H1 (cell line): ENCODE results near the gene UBL4B. TPM values are rescaled to one million over a fixed set of nuclear protein-coding genes. Genes with fewer than 3 reads are reported as not detected.

Experiments
- BACH1 ChIP-seq: IDR thresholded peaks from 2 replicates; pipeline ENCODE4 v1.6.1; 2012; ENCODE audit warnings: low read length, improper control_type of control experiment
- CHD7 ChIP-seq: fragments of 300-600 bp; sonication (generic); IDR thresholded peaks from 2 replicates; pipeline ENCODE4 v1.7.1; 2012; ENCODE audit warnings: low read length, moderate library complexity, mild to moderate bottlenecking, inconsistent platforms; ENCODE audit not compliant: insufficient replicate concordance
- KDM5A ChIP-seq: fragments of 200-600 bp; IDR thresholded peaks from 2 replicates; pipeline ENCODE4 v1.7.1; 2012; ENCODE audit warnings: mild to moderate bottlenecking, low read length, inconsistent platforms, mixed read lengths
- POU5F1 ChIP-seq: IDR thresholded peaks from 2 replicates; pipeline ENCODE4 v1.6.1; 2011; ENCODE audit warnings: low read depth, mild to moderate bottlenecking, low read length, moderate library complexity
- RBBP5 ChIP-seq: IDR thresholded peaks from 2 replicates; pipeline ENCODE4 v1.7.1; 2012; ENCODE audit warnings: low read depth, mild to moderate bottlenecking, inconsistent platforms, low read length, moderate library complexity, borderline replicate concordance
- SP1 ChIP-seq: IDR thresholded peaks from 2 replicates; pipeline ENCODE4 v1.6.1; 2011; ENCODE audit warnings: low read depth, low read length
- TAF1 ChIP-seq: IDR thresholded peaks from 2 replicates; pipeline ENCODE4 v1.6.1; 2011; ENCODE audit warnings: mild to moderate bottlenecking, low read depth, low read length
- USF2 ChIP-seq: IDR thresholded peaks from 2 replicates; pipeline ENCODE4 v1.6.1; 2011; ENCODE audit warnings: low read length, improper control_type of control experiment
- ZNF274 ChIP-seq: IDR thresholded peaks from 2 replicates; pipeline ENCODE4 v1.7.0; 2012; ENCODE audit warnings: low read length, borderline replicate concordance; ENCODE audit errors: extremely low read depth
- polyA plus RNA-seq, 7 experiments: library from polyadenylated mRNA; depleted of rRNA in 3 of 7; stranded (reverse) in 5 of 7; unstranded in 2 of 7; fragments of >200 nt in 5 of 7; fragments of 200-250 nt in 2 of 7; gene quantifications; 1 replicate in 5 of 7; 2 replicates in 1 of 7; 4 replicates in 1 of 7; pipeline versions ENCODE4 v1.2.1 to v1.2.3, GENCODE V29; 2011 to 2013; ENCODE audit warnings: missing spikeins in 2 of 7, mixed read lengths in 2 of 7
- total RNA-seq: library from RNA; stranded (reverse); fragmentation: NEBNext Ultra II Directional; extraction: Animal tissue kit (Norgen Biotek cat#: 25700); gene quantifications from 2 replicates; pipeline ENCODE4 v1.2.1, GENCODE V29; 2021

The UBL4B gene
- total and polyA plus RNA-seq, 2 of the 8 experiments (the other 6 are each of a cell fraction or from before 2014, with no cell fraction given), result 0.11 TPM; not detected in 1

- no peak for TF ChIP-seq KDM5A
- TF ChIP-seq USF2, result no peak
- no peak for TF ChIP-seq CHD7
- no peak for TF ChIP-seq BACH1
- TF ChIP-seq TAF1, result no peak
- TF ChIP-seq SP1, result no peak
- TF ChIP-seq ZNF274, result no peak
- TF ChIP-seq RBBP5, result no peak
- TF ChIP-seq POU5F1, result no peak
Measured at GRCh38 chr1:110084227-110085078, 27.8 kb upstream of the UBL4B start (continued).
